ENCODE measurements around the gene HDAC11. TPM values are rescaled to one million over a fixed set of nuclear protein-coding genes. Genes with fewer than 3 reads are reported as not detected.

The HDAC11 gene
- total and polyA plus RNA-seq, 11 donors = 20.8 to 49.4 (median 30.7) TPM

GRCh38 chr3:13501521-13501920, 21.4 kb downstream of the HDAC11 start:
- Histone ChIP-seq H3K4me1 (peaks cover 0 to 6% (median 4%) of the 10 kb centered on the region in 12 donors), H3K4me3 (no peak overlapping the region), H3K27me3 (no peaks in the 10 kb centered on the region), H3K27ac (no peak overlapping the region), H3K9me3 (no peaks in the 10 kb centered on the region), H3K36me3 (peaks cover 0 to 12% (median 0%) of the 10 kb centered on the region in 9 donors)
- intact Hi-C loops (cut with DNase I) = loop anchor here in 1 of 10 donors (10.0 kb wide), 1 partner anchor 63 kb away; no protein-coding TSS in a partner anchor
- DNase-seq (peak in 1 of 5 donors; percentile 33), ATAC-seq (no peak)
- TF ChIP-seq, protein P1, sequence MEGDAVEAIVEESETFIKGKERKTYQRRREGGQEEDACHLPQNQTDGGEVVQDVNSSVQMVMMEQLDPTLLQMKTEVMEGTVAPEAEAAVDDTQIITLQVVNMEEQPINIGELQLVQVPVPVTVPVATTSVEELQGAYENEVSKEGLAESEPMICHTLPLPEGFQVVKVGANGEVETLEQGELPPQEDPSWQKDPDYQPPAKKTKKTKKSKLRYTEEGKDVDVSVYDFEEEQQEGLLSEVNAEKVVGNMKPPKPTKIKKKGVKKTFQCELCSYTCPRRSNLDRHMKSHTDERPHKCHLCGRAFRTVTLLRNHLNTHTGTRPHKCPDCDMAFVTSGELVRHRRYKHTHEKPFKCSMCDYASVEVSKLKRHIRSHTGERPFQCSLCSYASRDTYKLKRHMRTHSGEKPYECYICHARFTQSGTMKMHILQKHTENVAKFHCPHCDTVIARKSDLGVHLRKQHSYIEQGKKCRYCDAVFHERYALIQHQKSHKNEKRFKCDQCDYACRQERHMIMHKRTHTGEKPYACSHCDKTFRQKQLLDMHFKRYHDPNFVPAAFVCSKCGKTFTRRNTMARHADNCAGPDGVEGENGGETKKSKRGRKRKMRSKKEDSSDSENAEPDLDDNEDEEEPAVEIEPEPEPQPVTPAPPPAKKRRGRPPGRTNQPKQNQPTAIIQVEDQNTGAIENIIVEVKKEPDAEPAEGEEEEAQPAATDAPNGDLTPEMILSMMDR (IDR thresholded peaks at IDR 0.05) = no peak
- no peak for TF ChIP-seq POLR2A (IDR thresholded peaks at IDR 0.05)
- WGBS, 4 donors = 97 to 100% (median 98%) methylated on average over 4 of the region's 4 CpGs

GRCh38 chr3:13501958-13502790, 22.1 kb downstream of the HDAC11 start:
- Histone ChIP-seq H3K9me3 (no peaks in the 10 kb centered on the region), H3K27ac (no peak overlapping the region), H3K27me3 (no peaks in the 10 kb centered on the region), H3K36me3 (peaks cover 0 to 12% (median 0%) of the 10 kb centered on the region in 9 donors), H3K4me3 (no peak overlapping the region), H3K4me1 (no peaks in the 10 kb centered on the region)
- 93 to 96% (median 95%) methylated on average over 15 to 18 of the region's 18 CpGs for WGBS, 4 donors
- intact Hi-C loops (cut with DNase I) = loop anchor here in 1 of 10 donors (10.0 kb wide), 1 partner anchor 63 kb away; no protein-coding TSS in a partner anchor
- DNase-seq (peak in 2 of 5 donors; percentile 16 to 28), ATAC-seq (no peak)
- TF ChIP-seq, protein P1 (IDR thresholded peaks at IDR 0.05) = no peak
- TF ChIP-seq POLR2A (IDR thresholded peaks at IDR 0.05) = no peak

DNA sequence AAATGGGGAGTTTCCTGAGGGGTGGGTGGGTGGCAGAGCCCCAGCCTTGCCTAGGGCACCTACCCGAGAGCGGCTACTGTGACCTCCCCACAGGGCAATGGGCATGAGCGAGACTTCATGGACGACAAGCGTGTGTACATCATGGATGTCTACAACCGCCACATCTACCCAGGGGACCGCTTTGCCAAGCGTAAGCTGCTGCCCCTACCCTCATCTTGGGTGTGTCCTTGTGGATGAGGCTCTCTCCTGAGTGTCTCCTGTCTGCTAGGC, 22.6 kb downstream of the HDAC11 start:
- peak in 1 of 5 donors; percentile 14 for DNase-seq
- TF ChIP-seq, protein P1 (IDR thresholded peaks at IDR 0.05) = no peak
- TF ChIP-seq POLR2A (IDR thresholded peaks at IDR 0.05) = no peak
- no peak overlapping the region for H3K4me3 ChIP-seq
- no peaks in the 10 kb centered on the region for H3K9me3 ChIP-seq
- WGBS, 4 donors = 92 to 99% (median 96%) methylated on average over 4 to 8 of the region's 8 CpGs
- intact Hi-C loops (cut with DNase I) = loop anchor here in 1 of 10 donors (10.0 kb wide), 1 partner anchor 62 kb away; no protein-coding TSS in a partner anchor
- H3K4me1 ChIP-seq = peaks cover 0 to 5% (median 0%) of the 10 kb centered on the region in 12 donors
- ATAC-seq = no peak
- no peaks in the 10 kb centered on the region for H3K27me3 ChIP-seq
- no peak overlapping the region for H3K27ac ChIP-seq
- peaks cover 0 to 12% (median 0%) of the 10 kb centered on the region in 9 donors for H3K36me3 ChIP-seq

DNA sequence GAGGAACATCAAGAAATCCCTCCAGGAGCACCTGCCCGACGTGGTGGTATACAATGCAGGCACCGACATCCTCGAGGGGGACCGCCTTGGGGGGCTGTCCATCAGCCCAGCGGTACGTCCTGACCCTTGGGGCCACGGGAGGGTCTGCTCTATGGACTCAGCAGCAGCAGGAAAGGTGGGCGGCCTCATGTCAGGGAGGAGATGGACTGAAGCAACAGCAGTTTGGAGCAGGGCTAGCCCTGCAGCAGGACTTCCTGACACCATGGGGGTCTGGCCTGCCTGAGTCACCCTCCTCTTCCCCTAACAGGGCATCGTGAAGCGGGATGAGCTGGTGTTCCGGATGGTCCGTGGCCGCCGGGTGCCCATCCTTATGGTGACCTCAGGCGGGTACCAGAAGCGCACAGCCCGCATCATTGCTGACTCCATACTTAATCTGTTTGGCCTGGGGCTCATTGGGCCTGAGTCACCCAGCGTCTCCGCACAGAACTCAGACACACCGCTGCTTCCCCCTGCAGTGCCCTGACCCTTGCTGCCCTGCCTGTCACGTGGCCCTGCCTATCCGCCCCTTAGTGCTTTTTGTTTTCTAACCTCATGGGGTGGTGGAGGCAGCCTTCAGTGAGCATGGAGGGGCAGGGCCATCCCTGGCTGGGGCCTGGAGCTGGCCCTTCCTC, 24.2 kb downstream of the HDAC11 start:
- H3K4me3 ChIP-seq = no peak overlapping the region
- intact Hi-C loops (cut with DNase I) = loop anchor here in 1 of 10 donors (10.0 kb wide), 1 partner anchor 61 kb away; no protein-coding TSS in a partner anchor
- peaks cover 0 to 7% (median 0%) of the 10 kb centered on the region in 12 donors for H3K4me1 ChIP-seq
- H3K27ac ChIP-seq = no peak overlapping the region
- WGBS, 4 donors = 92 to 95% (median 94%) methylated on average over 19 to 23 of the region's 23 CpGs
- no peak for ATAC-seq
- no peaks in the 10 kb centered on the region for H3K27me3 ChIP-seq
- peaks cover 0 to 12% (median 0%) of the 10 kb centered on the region in 9 donors for H3K36me3 ChIP-seq
- TF ChIP-seq POLR2A (IDR thresholded peaks at IDR 0.05) = no peak
- no peaks in the 10 kb centered on the region for H3K9me3 ChIP-seq
- peak in 2 of 5 donors; percentile 20 to 41 for DNase-seq

All from heart left ventricle (tissue), 16 donors.